Liver (tissue), 9 donors: Measurements from ENCODE around the gene CHD9NB. TPM values are rescaled to one million over a fixed set of nuclear protein-coding genes. Genes with fewer than 3 reads are reported as not detected.

Experiments used
- DNase-seq: peaks from one replicate; pipeline ENCODE4 v3.0.0-alpha.2; 2017; ENCODE audit warnings: low spot score
- H3K27ac ChIP-seq, 2 donors: one replicate each; pipeline ENCODE4 v1.7.0; 2013; ENCODE audit warnings: inconsistent platforms in 2 of 2, low read length in 2 of 2, control low read depth in 1 of 2, low read depth in 1 of 2, mild to moderate bottlenecking in 1 of 2
- H3K27me3 ChIP-seq, 4 donors: one replicate each; pipeline versions ENCODE4 v1.6.1 to v1.7.0; 2013; ENCODE audit warnings: low read length in 3 of 4, inconsistent platforms in 1 of 4, mild to moderate bottlenecking in 1 of 4, moderate library complexity in 1 of 4; ENCODE audit not compliant: control insufficient read depth in 4 of 4, insufficient read depth in 4 of 4
- H3K36me3 ChIP-seq, 4 donors: one replicate each; pipeline versions ENCODE4 v1.6.1 to v1.7.0; 2013; ENCODE audit warnings: low read length in 3 of 4, mild to moderate bottlenecking in 3 of 4, low read depth in 1 of 4, moderate library complexity in 1 of 4; ENCODE audit not compliant: control insufficient read depth in 4 of 4, insufficient read depth in 3 of 4
- H3K4me1 ChIP-seq, 4 donors: one replicate each; pipeline versions ENCODE4 v1.6.1 to v1.7.0; 2013; ENCODE audit warnings: low read length in 3 of 4, mild to moderate bottlenecking in 3 of 4, moderate library complexity in 1 of 4; ENCODE audit not compliant: control insufficient read depth in 4 of 4, insufficient read depth in 4 of 4
- H3K4me3 ChIP-seq, 3 donors: one replicate each; pipeline versions ENCODE4 v1.6.1 to v1.7.0; 2013; ENCODE audit warnings: low read length in 3 of 3, control low read depth in 1 of 3, low read depth in 1 of 3, mild to moderate bottlenecking in 1 of 3
- H3K9ac ChIP-seq, 2 donors: one replicate each; pipeline ENCODE4 v1.7.0; 2013; ENCODE audit warnings: low read length in 2 of 2, mild to moderate bottlenecking in 2 of 2, moderate library complexity in 2 of 2, control low read depth in 1 of 2, low read depth in 1 of 2
- H3K9me3 ChIP-seq, 4 donors: one replicate each; pipeline versions ENCODE4 v1.6.1 to v1.7.0; 2013; ENCODE audit warnings: low read length in 3 of 4; ENCODE audit not compliant: control insufficient read depth in 4 of 4
- CTCF ChIP-seq: fragments of 150-350 bp; IDR thresholded peaks from 2 replicates; pipeline ENCODE4 v1.5.1; 2017; ENCODE audit warnings: improper control_type of control experiment, low read depth, low read length; ENCODE audit not compliant: missing input control
- EGR1 ChIP-seq, 2 donors: IDR thresholded peaks; 2 replicates each; pipeline ENCODE4 v1.6.1; 2016 to 2018; ENCODE audit warnings: antibody characterized with exemption in 2 of 2, low read depth in 2 of 2
- FOXA1 ChIP-seq: IDR thresholded peaks from 2 replicates; pipeline ENCODE4 v1.6.1; 2016; ENCODE audit warnings: antibody characterized with exemption
- FOXA2 ChIP-seq: IDR thresholded peaks from 2 replicates; pipeline ENCODE4 v1.6.1; 2016; ENCODE audit warnings: antibody characterized with exemption
- GABPA ChIP-seq, 2 donors: IDR thresholded peaks in 1 of 2; conservative IDR thresholded peaks in 1 of 2; 2 replicates each; pipeline ENCODE4 v1.6.1; 2016; ENCODE audit warnings: antibody characterized with exemption in 2 of 2, mild to moderate bottlenecking in 1 of 2, moderate library complexity in 1 of 2
- HNF4A ChIP-seq, 2 donors: conservative IDR thresholded peaks; 2 replicates each; pipeline ENCODE4 v1.6.1; 2016; ENCODE audit warnings: antibody characterized with exemption in 2 of 2, mild to moderate bottlenecking in 2 of 2
- HNF4G ChIP-seq: IDR thresholded peaks from 2 replicates; pipeline ENCODE4 v1.6.1; 2016; ENCODE audit warnings: antibody characterized with exemption
- JUND ChIP-seq, 2 donors: IDR thresholded peaks; 2 replicates each; pipeline ENCODE4 v1.6.1; 2016; ENCODE audit warnings: antibody characterized with exemption in 2 of 2
- MAX ChIP-seq: IDR thresholded peaks from 2 replicates; pipeline ENCODE4 v1.6.1; 2016; ENCODE audit warnings: antibody characterized with exemption
- NR2F2 ChIP-seq: IDR thresholded peaks from 2 replicates; pipeline ENCODE4 v1.6.1; 2016; ENCODE audit warnings: antibody characterized with exemption
- RAD21 ChIP-seq, 2 donors: IDR thresholded peaks; 2 replicates each; pipeline ENCODE4 v1.6.1; 2016; ENCODE audit warnings: antibody characterized with exemption in 2 of 2, mild to moderate bottlenecking in 2 of 2
- REST ChIP-seq: IDR thresholded peaks from 2 replicates; pipeline ENCODE4 v1.6.1; 2016; ENCODE audit warnings: antibody characterized with exemption, mild to moderate bottlenecking
- RXRA ChIP-seq, 2 donors: IDR thresholded peaks; 2 replicates each; pipeline ENCODE4 v1.6.1; 2017 to 2018; ENCODE audit warnings: antibody characterized with exemption in 2 of 2, mild to moderate bottlenecking in 1 of 2
- SP1 ChIP-seq: IDR thresholded peaks from 2 replicates; pipeline ENCODE4 v1.6.1; 2018; ENCODE audit warnings: antibody characterized with exemption, mild to moderate bottlenecking
- TAF1 ChIP-seq: conservative IDR thresholded peaks from 2 replicates; pipeline ENCODE4 v1.6.1; 2016; ENCODE audit warnings: antibody characterized with exemption, mild to moderate bottlenecking
- YY1 ChIP-seq: IDR thresholded peaks from 2 replicates; pipeline ENCODE4 v1.6.1; 2016; ENCODE audit warnings: antibody characterized with exemption, mild to moderate bottlenecking
- ZBTB33 ChIP-seq: IDR thresholded peaks from 2 replicates; pipeline ENCODE4 v1.6.1; 2016; ENCODE audit warnings: antibody characterized with exemption
- WGBS: extraction: QIAGEN DNeasy Blood & Tissue Kit; methylation state at CpG from one replicate; pipeline ENCODE4 v1.1.7; 2013; 5-methylcytosine and 5-hydroxymethylcytosine counted together
- polyA plus RNA-seq, 2 donors: library from polyadenylated mRNA; stranded (reverse) in 1 of 2; unstranded in 1 of 2; fragments of 200-250 nt in 1 of 2; fragments of >200 nt in 1 of 2; fragmentation: Nextera tagmentation in 1 of 2; extraction: Ambion mirVana in 1 of 2; gene quantifications; one replicate each; pipeline versions ENCODE4 v1.2.1 to v1.2.3, GENCODE V29; 2013 to 2015
- total RNA-seq, 2 donors: library from RNA; depleted of rRNA; stranded (reverse); fragments of >200 nt; gene quantifications; one replicate each; pipeline ENCODE4 v1.2.3, GENCODE V29; 2014
- TF ChIP-seq, protein P1 (sequence below): IDR thresholded peaks from 2 replicates; pipeline ENCODE4 v1.6.1; 2016; ENCODE audit warnings: antibody characterized with exemption
- donor health status: healthy.
- donor health status: healthy.
- donor health status: healthy.
- donor health status: healthy.
- donor health status: healthy.

The CHD9NB gene
- total and polyA plus RNA-seq, 4 donors = 0.05 to 0.42 (median 0.18) TPM; not detected in 1

- TF ChIP-seq CTCF (no peak), JUND (IDR thresholded peaks at IDR 0.05) (no peak), TAF1 (no peak), FOXA1 (no peak), YY1 (no peak), NR2F2 (no peak), RXRA (IDR thresholded peaks at IDR 0.05) (no peak), HNF4G (no peak), EGR1 (IDR thresholded peaks at IDR 0.05; ENCODE audit: low read depth in 2 of 2) (no peak)
- Histone ChIP-seq H3K27me3 (no peaks in the 10 kb centered on the region), H3K36me3 (no peaks in the 10 kb centered on the region), H3K9ac (no peak overlapping the region), H3K4me3 (no peak overlapping the region), H3K27ac (no peak overlapping the region), H3K4me1 (no peaks in the 10 kb centered on the region), H3K9me3 (peaks cover 0 to 11% (median 2%) of the 10 kb centered on the region in 4 donors)
- DNase-seq = no peak
- WGBS = 84% methylated on average over 3 of the region's 3 CpGs
These were observed 22.7 kb downstream of the CHD9NB start for GRCh38 chr16:53029971-53030370.

GRCh38 chr16:53024045-53024444 is 28.7 kb downstream of the CHD9NB start:
- TF ChIP-seq, protein P1, sequence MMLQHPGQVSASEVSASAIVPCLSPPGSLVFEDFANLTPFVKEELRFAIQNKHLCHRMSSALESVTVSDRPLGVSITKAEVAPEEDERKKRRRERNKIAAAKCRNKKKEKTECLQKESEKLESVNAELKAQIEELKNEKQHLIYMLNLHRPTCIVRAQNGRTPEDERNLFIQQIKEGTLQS = no peak
- no peak for TF ChIP-seq JUND (IDR thresholded peaks at IDR 0.05)
- no peak for TF ChIP-seq REST
- TF ChIP-seq TAF1 = no peak
- TF ChIP-seq EGR1 (IDR thresholded peaks at IDR 0.05; ENCODE audit: low read depth in 2 of 2) = no peak
- TF ChIP-seq SP1 = no peak
- TF ChIP-seq YY1 = no peak
- no peak for TF ChIP-seq RXRA (IDR thresholded peaks at IDR 0.05)
- no peak for TF ChIP-seq MAX
- TF ChIP-seq FOXA1 = no peak
- no peak for TF ChIP-seq CTCF
- TF ChIP-seq HNF4G = no peak
- TF ChIP-seq GABPA (IDR thresholded peaks at IDR 0.05 in 1 of 2, conservative IDR thresholded peaks at IDR 0.05 in 1 of 2) = no peak
- TF ChIP-seq FOXA2 = no peak
- TF ChIP-seq HNF4A (conservative IDR thresholded peaks at IDR 0.05) = no peak
- TF ChIP-seq ZBTB33 = no peak
- TF ChIP-seq RAD21 (IDR thresholded peaks at IDR 0.05) = no peak
- H3K9ac ChIP-seq = no peak overlapping the region
- 97% methylated on average over 4 of the region's 4 CpGs for WGBS
- H3K27me3 ChIP-seq = no peaks in the 10 kb centered on the region
- no peaks in the 10 kb centered on the region for H3K36me3 ChIP-seq
- H3K9me3 ChIP-seq = no peaks in the 10 kb centered on the region
- DNase-seq = no peak
- H3K4me1 ChIP-seq = no peaks in the 10 kb centered on the region
- H3K27ac ChIP-seq = no peak overlapping the region
- no peak overlapping the region for H3K4me3 ChIP-seq
